Neural cell (in vitro differentiated cells): ENCODE data around the gene FOXL3. TPM values are rescaled to one million over a fixed set of nuclear protein-coding genes. Genes with fewer than 3 reads are reported as not detected.

Source experiments
- H2AFZ ChIP-seq: fragments of 200-600, 300-800 bp; sonication (generic), shearing (Covaris generic); 2 replicates; pipeline ENCODE4 v1.6.0; 2014; ENCODE audit warnings: low read depth, mild to moderate bottlenecking, antibody characterized with exemption, low read length, moderate library complexity
- H3F3A ChIP-seq: fragments of 200-600 bp; shearing (Covaris generic); 2 replicates; pipeline ENCODE4 v1.6.1; 2016; ENCODE audit warnings: mild to moderate bottlenecking, moderate library complexity, mixed read lengths, antibody characterized with exemption, low read length; ENCODE audit not compliant: insufficient read depth, poor library complexity, severe bottlenecking
- H3K27ac ChIP-seq: fragments of 200-600, 300-800 bp; sonication (generic), shearing (Covaris generic); 2 replicates; pipeline ENCODE4 v1.5.1; 2014; ENCODE audit warnings: mild to moderate bottlenecking, low read length, moderate library complexity
- H3K27me3 ChIP-seq: fragments of 300-800, 200-600 bp; sonication (generic), shearing (Covaris generic); 2 replicates; pipeline ENCODE4 v1.6.0; 2014; ENCODE audit warnings: mild to moderate bottlenecking, low read depth, low read length, moderate library complexity; ENCODE audit not compliant: insufficient read depth
- H3K36me3 ChIP-seq: fragments of 300-800, 200-600 bp; sonication (generic), shearing (Covaris generic); 2 replicates; pipeline ENCODE4 v1.5.1; 2014; ENCODE audit warnings: mild to moderate bottlenecking, antibody characterized with exemption, low read length, moderate library complexity; ENCODE audit not compliant: insufficient read depth
- H3K4me2 ChIP-seq: fragments of 300-800, 200-600 bp; sonication (generic), shearing (Covaris generic); 2 replicates; pipeline ENCODE4 v1.6.0; 2014; ENCODE audit warnings: mild to moderate bottlenecking, low read length
- H3K4me3 ChIP-seq: fragments of 300-800, 200-600 bp; sonication (generic), shearing (Covaris generic); 2 replicates; pipeline ENCODE4 v1.5.1; 2014; ENCODE audit warnings: mild to moderate bottlenecking, low read length, moderate library complexity
- H3K79me2 ChIP-seq: fragments of 200-600 bp; shearing (Covaris generic); replicated peaks from 2 replicates; pipeline ENCODE4 v1.6.0; 2014; ENCODE audit warnings: mild to moderate bottlenecking, low read length, moderate library complexity; ENCODE audit not compliant: insufficient read depth
- H3K9ac ChIP-seq: fragments of 300-800, 200-600 bp; sonication (generic), shearing (Covaris generic); 2 replicates; pipeline ENCODE4 v1.6.1; 2016; ENCODE audit warnings: mild to moderate bottlenecking, low read length, mixed read lengths
- H3K9me2 ChIP-seq: fragments of 200-600 bp; shearing (Covaris generic); 2 replicates; pipeline ENCODE4 v1.6.1; 2016; ENCODE audit warnings: mild to moderate bottlenecking, low read length, mixed read lengths; ENCODE audit not compliant: insufficient read depth
- H3K9me3 ChIP-seq: fragments of 200-600, 300-800 bp; sonication (generic), shearing (Covaris generic); 2 replicates; pipeline ENCODE4 v1.6.1; 2016; ENCODE audit warnings: mild to moderate bottlenecking, mixed run types, low read length, moderate library complexity, mixed read lengths
- H4K20me1 ChIP-seq: fragments of 200-600 bp; shearing (Covaris generic); 2 replicates; pipeline ENCODE4 v1.6.1; 2016; ENCODE audit warnings: mild to moderate bottlenecking, mixed run types; ENCODE audit not compliant: insufficient read depth
- CTCF ChIP-seq: fragments of 450-650 bp; IDR thresholded peaks from 2 replicates; pipeline ENCODE4 v1.5.1; 2014; ENCODE audit warnings: antibody characterized with exemption, mild to moderate bottlenecking, moderate library complexity; ENCODE audit not compliant: poor library complexity, severe bottlenecking
- EP300 ChIP-seq: fragments of 450-650 bp; conservative IDR thresholded peaks from 2 replicates; pipeline ENCODE4 v1.6.1; 2014; ENCODE audit warnings: antibody characterized with exemption, mild to moderate bottlenecking, moderate library complexity; ENCODE audit not compliant: poor library complexity, severe bottlenecking
- EZH2 ChIP-seq: fragments of 200-600, 300-800 bp; shearing (Covaris generic), sonication (generic); IDR thresholded peaks from 2 replicates; pipeline ENCODE4 v1.6.1; 2014; ENCODE audit warnings: antibody characterized with exemption, low read length, borderline replicate concordance, mild to moderate bottlenecking; ENCODE audit not compliant: insufficient read depth, poor library complexity, severe bottlenecking
- MXI1 ChIP-seq: fragments of 450-650 bp; conservative IDR thresholded peaks from 2 replicates; pipeline ENCODE4 v1.6.1; 2014; ENCODE audit warnings: antibody characterized with exemption, mild to moderate bottlenecking; ENCODE audit not compliant: poor library complexity, severe bottlenecking
- POLR2AphosphoS5 ChIP-seq: IDR thresholded peaks from 2 replicates; pipeline ENCODE4 v1.6.1; 2012
- RAD21 ChIP-seq: fragments of 450-650 bp; conservative IDR thresholded peaks from 2 replicates; pipeline ENCODE4 v1.6.1; 2014; ENCODE audit warnings: antibody characterized with exemption, mild to moderate bottlenecking, moderate library complexity
- REST ChIP-seq: IDR thresholded peaks from 2 replicates; pipeline ENCODE4 v1.6.1; 2012; ENCODE audit warnings: borderline replicate concordance
- SMC3 ChIP-seq: fragments of 450-650 bp; conservative IDR thresholded peaks from 2 replicates; pipeline ENCODE4 v1.6.1; 2014; ENCODE audit warnings: antibody characterized with exemption, mild to moderate bottlenecking, moderate library complexity; ENCODE audit not compliant: poor library complexity
- TAF1 ChIP-seq: IDR thresholded peaks from 2 replicates; pipeline ENCODE4 v1.6.1; 2012; ENCODE audit warnings: low read depth
- polyA plus RNA-seq: library from polyadenylated mRNA; depleted of rRNA; stranded (reverse); fragments of >200 nt; gene quantifications from 2 replicates; pipeline ENCODE4 v1.2.3, GENCODE V29; 2014

The FOXL3 gene
- polyA plus RNA-seq, 1 donor from 2014 or later, result not detected

GRCh38 chr7:327991-328702, 38.2 kb downstream of the FOXL3 start:
- H3K27ac ChIP-seq, result no peak overlapping the region
- no peak overlapping the region for H2AFZ ChIP-seq
- no peak for TF ChIP-seq SMC3
- no peaks in the 10 kb centered on the region for H3F3A ChIP-seq
- no peaks in the 10 kb centered on the region for H3K36me3 ChIP-seq
- no peaks in the 10 kb centered on the region for H3K79me2 ChIP-seq
- no peaks in the 10 kb centered on the region for H3K9me3 ChIP-seq
- H4K20me1 ChIP-seq, result no peaks in the 10 kb centered on the region
- H3K9me2 ChIP-seq, result no peaks in the 10 kb centered on the region
- H3K27me3 ChIP-seq, result no peaks in the 10 kb centered on the region
- no peak overlapping the region for H3K9ac ChIP-seq
- H3K4me3 ChIP-seq, result no peak overlapping the region
- H3K4me2 ChIP-seq, result no peak overlapping the region

GRCh38 chr7:329691-330281, 39.8 kb downstream of the FOXL3 start:
- Histone ChIP-seq H3K4me2 (no peak overlapping the region), H3F3A (no peaks in the 10 kb centered on the region), H3K9me2 (no peaks in the 10 kb centered on the region), H3K9ac (no peak overlapping the region), H3K27ac (no peak overlapping the region), H3K36me3 (no peaks in the 10 kb centered on the region), H2AFZ (no peak overlapping the region), H3K79me2 (no peaks in the 10 kb centered on the region), H3K27me3 (no peaks in the 10 kb centered on the region), H3K4me3 (no peak overlapping the region), H4K20me1 (no peaks in the 10 kb centered on the region), H3K9me3 (no peaks in the 10 kb centered on the region)
- TF ChIP-seq EZH2 (no peak), EP300 (no peak), REST (no peak), CTCF (no peak), POLR2AphosphoS5 (no peak), MXI1 (no peak), TAF1 (no peak), SMC3 (no peak), RAD21 (no peak)
